RWPE2 (cell line): ENCODE data around the gene RBBP8NL.

Source experiments
- ATAC-seq: fragments of 200-7000 bp; cut with Tn5 transposase; 3 replicates; pipeline ENCODE4 v1.9.1; 2021; ENCODE audit warnings: low read depth
- DNase-seq: peaks from one replicate; pipeline ENCODE4 v3.0.0-alpha.2; 2020; ENCODE audit warnings: low spot score
- H3K27ac ChIP-seq: fragments of 450-650 bp; 2 replicates; pipeline ENCODE4 v1.5.1; 2017; ENCODE audit warnings: mild to moderate bottlenecking; ENCODE audit not compliant: poor library complexity, severe bottlenecking
- H3K27me3 ChIP-seq: fragments of 250-450 bp; sonication (Bioruptor Pico); 2 replicates; pipeline ENCODE4 v1.5.1; 2021; ENCODE audit warnings: mild to moderate bottlenecking, moderate library complexity; ENCODE audit not compliant: insufficient read depth, poor library complexity, severe bottlenecking
- H3K36me3 ChIP-seq: fragments of 250-450 bp; sonication (Bioruptor Pico); 2 replicates; pipeline ENCODE4 v1.5.1; 2020; ENCODE audit warnings: low read depth, mild to moderate bottlenecking, moderate library complexity
- H3K4me1 ChIP-seq: fragments of 250-450 bp; sonication (Bioruptor Pico); 2 replicates; pipeline ENCODE4 v1.5.1; 2021; ENCODE audit warnings: mild to moderate bottlenecking, moderate library complexity; ENCODE audit not compliant: insufficient read depth, poor library complexity, severe bottlenecking
- H3K4me3 ChIP-seq: fragments of 250-450 bp; sonication (Bioruptor Pico); 2 replicates; pipeline ENCODE4 v1.5.1; 2021; ENCODE audit warnings: mild to moderate bottlenecking, moderate library complexity; ENCODE audit not compliant: severe bottlenecking
- H3K9me3 ChIP-seq: fragments of 250-450 bp; sonication (Bioruptor Pico); 2 replicates; pipeline ENCODE4 v1.5.1; 2021; ENCODE audit warnings: mild to moderate bottlenecking, moderate library complexity; ENCODE audit not compliant: severe bottlenecking
- CTCF ChIP-seq: fragments of 450-650 bp; IDR thresholded peaks from one replicate; pipeline ENCODE4 v1.5.1; 2017; ENCODE audit warnings: mild to moderate bottlenecking, moderate library complexity; ENCODE audit not compliant: poor library complexity, severe bottlenecking

The RBBP8NL gene

GRCh38 chr20:62445553-62446340 is 18.4 kb upstream of the RBBP8NL start:
- Histone ChIP-seq H3K9me3 (no peaks in the 10 kb centered on the region), H3K27ac (no peak overlapping the region), H3K4me1 (no peaks in the 10 kb centered on the region), H3K4me3 (no peak overlapping the region), H3K27me3 (peaks cover 22% of the 10 kb centered on the region), H3K36me3 (no peaks in the 10 kb centered on the region)
- DNase-seq (no peak), ATAC-seq (no peak)
- no peak for TF ChIP-seq CTCF

GRCh38 chr20:62444286-62444685 is 16.9 kb upstream of the RBBP8NL start:
- ATAC-seq (no peak), DNase-seq (no peak)
- TF ChIP-seq CTCF = no peak
- H3K9me3 ChIP-seq = no peaks in the 10 kb centered on the region
- peaks cover 28% of the 10 kb centered on the region for H3K27me3 ChIP-seq
- H3K4me1 ChIP-seq = no peaks in the 10 kb centered on the region
- H3K36me3 ChIP-seq = no peaks in the 10 kb centered on the region
- no peak overlapping the region for H3K4me3 ChIP-seq
- H3K27ac ChIP-seq = no peak overlapping the region

GRCh38 chr20:62441987-62442539 is 14.7 kb upstream of the RBBP8NL start:
- Histone ChIP-seq H3K27me3 (peaks cover 46% of the 10 kb centered on the region), H3K4me1 (no peaks in the 10 kb centered on the region), H3K4me3 (no peak overlapping the region), H3K36me3 (no peaks in the 10 kb centered on the region), H3K9me3 (no peaks in the 10 kb centered on the region), H3K27ac (no peak overlapping the region)
- DNase-seq (no peak), ATAC-seq (no peak)
- TF ChIP-seq CTCF = no peak

GRCh38 chr20:62439218-62439617 is 11.9 kb upstream of the RBBP8NL start:
- Histone ChIP-seq H3K27ac (no peak overlapping the region), H3K4me1 (no peaks in the 10 kb centered on the region), H3K36me3 (no peaks in the 10 kb centered on the region), H3K9me3 (no peaks in the 10 kb centered on the region), H3K27me3 (peaks cover 74% of the 10 kb centered on the region), H3K4me3 (no peak overlapping the region)
- DNase-seq (no peak), ATAC-seq (peak; percentile 3; the same call in 1 of the 3 replicates)
- TF ChIP-seq CTCF = no peak

- no peak for TF ChIP-seq CTCF
- DNase-seq (peak; percentile 87), ATAC-seq (no peak)
- no peaks in the 10 kb centered on the region for H3K9me3 ChIP-seq
- H3K4me3 ChIP-seq = no peak overlapping the region
- H3K36me3 ChIP-seq = no peaks in the 10 kb centered on the region
- H3K27me3 ChIP-seq = peaks cover 85% of the 10 kb centered on the region
- H3K4me1 ChIP-seq = no peaks in the 10 kb centered on the region
- H3K27ac ChIP-seq = no peak overlapping the region
Measured at GRCh38 chr20:62437927-62438326, 10.6 kb upstream of the RBBP8NL start.
